Neural progenitor cell (in vitro differentiated cells): Measurements from ENCODE around the gene ARHGAP19. TPM values are rescaled to one million over a fixed set of nuclear protein-coding genes. Genes with fewer than 3 reads are reported as not detected.
A peak's percentile ranks its signal among the peaks of the same experiment; 100 is the strongest.

ENCODE experiments used
- DNase-seq: peaks from one replicate; pipeline ENCODE4 v3.0.0-alpha.2; 2016; ENCODE audit warnings: low spot score
- H2AFZ ChIP-seq: fragments of 200-600 bp; sonication (generic); replicated peaks from 2 replicates; pipeline ENCODE4 v1.6.1; 2016; ENCODE audit warnings: antibody characterized with exemption
- H3F3A ChIP-seq: fragments of 200-600 bp; sonication (generic); 2 replicates; pipeline ENCODE4 v1.6.1; 2016; ENCODE audit warnings: antibody characterized with exemption, low read depth
- H3K27ac ChIP-seq: fragments of 200-600 bp; sonication (generic); 2 replicates; pipeline ENCODE4 v1.5.1; 2016; ENCODE audit warnings: mild to moderate bottlenecking
- H3K27me3 ChIP-seq: fragments of 200-600 bp; sonication (generic); 2 replicates; pipeline ENCODE4 v1.6.1; 2016; ENCODE audit warnings: mild to moderate bottlenecking, moderate library complexity
- H3K36me3 ChIP-seq: fragments of 200-600 bp; sonication (generic); 2 replicates; pipeline ENCODE4 v1.5.1; 2016
- H3K4me1 ChIP-seq: fragments of 200-600 bp; sonication (generic); 2 replicates; pipeline ENCODE4 v1.6.1; 2016; ENCODE audit warnings: mixed run types
- H3K4me2 ChIP-seq: fragments of 200-600 bp; sonication (generic); 2 replicates; pipeline ENCODE4 v1.6.1; 2016
- H3K4me3 ChIP-seq: fragments of 200-600 bp; sonication (generic); 2 replicates; pipeline ENCODE4 v1.5.1; 2016
- H3K79me2 ChIP-seq: fragments of 200-600 bp; sonication (generic); 2 replicates; pipeline ENCODE4 v1.6.1; 2016; ENCODE audit warnings: low read depth
- H3K9ac ChIP-seq: fragments of 200-600 bp; sonication (generic); 2 replicates; pipeline ENCODE4 v1.6.1; 2016
- H3K9me3 ChIP-seq: fragments of 200-600 bp; sonication (generic); 2 replicates; pipeline ENCODE4 v1.5.1; 2016; ENCODE audit warnings: low read depth
- H4K20me1 ChIP-seq: fragments of 200-600 bp; sonication (generic); 2 replicates; pipeline ENCODE4 v1.6.1; 2016; ENCODE audit warnings: low read depth
- H3K27ac Mint-ChIP-seq: 3 replicates; pipeline ENCODE4 v1.8.0; 2021; ENCODE audit warnings: mixed read lengths
- H3K27me3 Mint-ChIP-seq: 2 replicates; pipeline ENCODE4 v1.8.0; 2022; ENCODE audit warnings: low read depth, mild to moderate bottlenecking, inconsistent platforms, moderate library complexity, mixed read lengths; ENCODE audit not compliant: insufficient read depth
- H3K36me3 Mint-ChIP-seq: 3 replicates; pipeline ENCODE4 v1.8.0; 2021; ENCODE audit warnings: mixed read lengths
- H3K4me1 Mint-ChIP-seq: 3 replicates; pipeline ENCODE4 v1.8.0; 2021; ENCODE audit warnings: mixed read lengths
- H3K4me3 Mint-ChIP-seq: 3 replicates; pipeline ENCODE4 v1.8.0; 2021; ENCODE audit warnings: mild to moderate bottlenecking, moderate library complexity, mixed read lengths
- H3K9me3 Mint-ChIP-seq: 3 replicates; pipeline ENCODE4 v1.8.0; 2020; ENCODE audit warnings: mixed read lengths
- CTCF ChIP-seq: fragments of 200-600 bp; sonication (generic); IDR thresholded peaks from 2 replicates; pipeline ENCODE4 v1.5.1; 2017; ENCODE audit warnings: antibody characterized with exemption, mild to moderate bottlenecking
- EZH2 ChIP-seq: fragments of 200-600 bp; sonication (generic); IDR thresholded peaks from 2 replicates; pipeline ENCODE4 v1.6.1; 2017; ENCODE audit warnings: antibody characterized with exemption, mild to moderate bottlenecking, moderate library complexity
- EZH2phosphoT487 ChIP-seq: fragments of 200-600 bp; sonication (generic); IDR thresholded peaks from 2 replicates; pipeline ENCODE4 v1.6.1; 2017; ENCODE audit warnings: antibody characterized with exemption
- total RNA-seq: library from RNA; depleted of rRNA; stranded (reverse); fragments of >200 nt; gene quantifications from 2 replicates; pipeline ENCODE4 v1.2.3, GENCODE V29; 2015; ENCODE audit warnings: low replicate concordance

Gene ARHGAP19
- total RNA-seq, 1 donor from 2014 or later, result 88.8 TPM

- Mint-ChIP-seq H3K27ac (no peak overlapping the region), H3K4me1 (peaks cover 9% of the 10 kb centered on the region), H3K27me3 (peaks cover 46% of the 10 kb centered on the region), H3K4me3 (no peak overlapping the region), H3K36me3 (no peaks in the 10 kb centered on the region), H3K9me3 (no peaks in the 10 kb centered on the region)
- Histone ChIP-seq H4K20me1 (peaks cover 13% of the 10 kb centered on the region), H3K79me2 (no peaks in the 10 kb centered on the region), H3K27ac (no peak overlapping the region), H3K4me2 (no peak overlapping the region), H3K4me3 (no peak overlapping the region), H3K27me3 (peaks cover 67% of the 10 kb centered on the region), H3K9me3 (no peaks in the 10 kb centered on the region), H3F3A (peaks cover 8% of the 10 kb centered on the region), H3K36me3 (no peaks in the 10 kb centered on the region), H2AFZ (no peak overlapping the region), H3K9ac (no peak overlapping the region), H3K4me1 (peaks cover 4% of the 10 kb centered on the region)
- DNase-seq, result no peak
- TF ChIP-seq CTCF, result no peak
- no peak for TF ChIP-seq EZH2
- no peak for TF ChIP-seq EZH2phosphoT487
These were observed 95.4 kb downstream of the ARHGAP19 start for GRCh38 chr10:97197030-97197500.

GRCh38 chr10:97196223-97197029 is 96.0 kb downstream of the ARHGAP19 start:
- Mint-ChIP-seq H3K27me3 (peaks cover 46% of the 10 kb centered on the region), H3K4me3 (peak overlapping the region; percentile 80), H3K4me1 (peaks cover 9% of the 10 kb centered on the region), H3K36me3 (no peaks in the 10 kb centered on the region), H3K27ac (no peak overlapping the region), H3K9me3 (no peaks in the 10 kb centered on the region)
- Histone ChIP-seq H3K27me3 (peaks cover 74% of the 10 kb centered on the region), H3K4me1 (peaks cover 4% of the 10 kb centered on the region), H3F3A (peaks cover 8% of the 10 kb centered on the region), H4K20me1 (peaks cover 13% of the 10 kb centered on the region), H3K9ac (no peak overlapping the region), H3K4me2 (peak overlapping the region; percentile 91), H2AFZ (peak overlapping the region; percentile 55), H3K36me3 (no peaks in the 10 kb centered on the region), H3K27ac (no peak overlapping the region), H3K79me2 (no peaks in the 10 kb centered on the region), H3K9me3 (no peaks in the 10 kb centered on the region), H3K4me3 (peak overlapping the region; percentile 57)
- no peak for TF ChIP-seq EZH2phosphoT487
- peak; percentile 76 for TF ChIP-seq EZH2
- TF ChIP-seq CTCF, result peak; percentile 89
- peak; percentile 95 for DNase-seq

- Histone ChIP-seq H2AFZ (peak overlapping the region; percentile 55), H3K4me2 (peak overlapping the region; percentile 91), H4K20me1 (peaks cover 13% of the 10 kb centered on the region), H3F3A (peaks cover 8% of the 10 kb centered on the region), H3K9me3 (no peaks in the 10 kb centered on the region), H3K9ac (no peak overlapping the region), H3K4me3 (peak overlapping the region; percentile 57), H3K27ac (no peak overlapping the region), H3K79me2 (no peaks in the 10 kb centered on the region), H3K4me1 (peaks cover 4% of the 10 kb centered on the region), H3K27me3 (peaks cover 79% of the 10 kb centered on the region), H3K36me3 (no peaks in the 10 kb centered on the region)
- no peak for TF ChIP-seq CTCF
- TF ChIP-seq EZH2phosphoT487, result no peak
- no peak for TF ChIP-seq EZH2
- H3K27me3 Mint-ChIP-seq, result peaks cover 43% of the 10 kb centered on the region
- no peak for DNase-seq
- H3K4me1 Mint-ChIP-seq, result peaks cover 9% of the 10 kb centered on the region
- H3K9me3 Mint-ChIP-seq, result peaks cover 3% of the 10 kb centered on the region
- no peaks in the 10 kb centered on the region for H3K36me3 Mint-ChIP-seq
- no peak overlapping the region for H3K27ac Mint-ChIP-seq
- H3K4me3 Mint-ChIP-seq, result peak overlapping the region; percentile 85
These were observed 96.7 kb downstream of the ARHGAP19 start for GRCh38 chr10:97195706-97196222.
